HAP-1 (cell line): ENCODE data around the gene PYROXD2.

Source experiments
- DNase-seq, 2 experiments: peaks; one replicate each; pipeline ENCODE4 v3.0.0-alpha.2; 2016 to 2020; ENCODE audit warnings: low spot score in 2 of 2
- H3K27me3 ChIP-seq: fragments of 250-450 bp; sonication (Bioruptor Pico); 2 replicates; pipeline ENCODE4 v1.5.1; 2020; ENCODE audit warnings: low read depth, mild to moderate bottlenecking, moderate library complexity
- H3K36me3 ChIP-seq: fragments of 250-450 bp; sonication (Bioruptor Pico); replicated peaks from 2 replicates; pipeline ENCODE4 v1.5.1; 2020; ENCODE audit warnings: mild to moderate bottlenecking
- H3K4me1 ChIP-seq: fragments of 250-450 bp; sonication (Bioruptor Pico); 2 replicates; pipeline ENCODE4 v1.5.1; 2020; ENCODE audit warnings: mild to moderate bottlenecking
- H3K4me3 ChIP-seq: fragments of 250-450 bp; sonication (Bioruptor Pico); 2 replicates; pipeline ENCODE4 v1.5.1; 2020; ENCODE audit warnings: mild to moderate bottlenecking, moderate library complexity
- H3K9me3 ChIP-seq: fragments of 250-450 bp; sonication (Bioruptor Pico); 2 replicates; pipeline ENCODE4 v1.5.1; 2020; ENCODE audit warnings: mild to moderate bottlenecking, moderate library complexity
- in situ Hi-C: fragments of 300-500 bp; cut with MboI; formaldehyde crosslinking; loops from 3 replicates; pipeline ENCODE4 v1.14.3; 2020; ENCODE audit warnings: low sequenced_read_pairs, inconsistent platforms, mixed read lengths

The PYROXD2 gene

DNA sequence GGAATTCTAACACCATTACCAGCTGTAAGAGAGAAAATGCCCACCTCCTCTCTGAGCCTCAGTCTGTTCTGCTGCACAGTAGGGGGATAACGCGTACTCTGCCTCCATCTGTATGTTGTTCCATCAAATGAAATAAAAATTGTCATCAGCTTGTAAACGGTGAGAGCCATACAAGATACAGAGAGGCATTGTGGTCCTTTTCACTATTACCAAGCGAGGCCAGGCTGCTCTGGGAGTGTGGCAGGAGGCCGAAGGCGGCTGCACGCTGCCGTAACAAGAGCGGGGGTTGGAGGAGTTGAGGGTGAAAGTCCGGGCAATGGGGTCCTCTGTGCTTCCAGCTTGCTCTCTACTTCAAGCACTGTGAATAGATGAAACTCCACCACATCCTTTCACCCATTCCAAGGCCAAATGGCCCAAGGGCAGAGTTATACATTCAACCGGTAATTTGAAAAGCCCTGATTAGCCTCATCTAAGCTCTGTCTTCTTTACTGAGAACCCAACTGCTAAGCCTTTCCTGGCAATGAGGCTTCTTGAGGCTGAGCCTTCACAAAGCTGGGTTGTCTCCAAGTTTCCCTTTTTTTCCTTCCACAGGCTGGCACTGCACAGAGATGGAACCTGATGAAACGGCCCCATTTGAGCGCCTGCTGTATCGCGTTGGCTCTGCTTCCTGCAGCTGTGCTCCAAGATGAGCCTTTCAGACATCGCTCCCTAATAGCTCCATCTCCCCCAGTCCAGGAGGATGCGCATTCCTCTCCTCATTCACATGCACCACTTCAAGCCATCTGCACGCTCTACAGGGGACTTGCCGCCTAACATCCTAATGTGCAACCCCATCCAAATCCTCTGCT, 47.2 kb downstream of the PYROXD2 start:
- in situ Hi-C loops: no loop called here
- no peak overlapping the region for H3K4me3 ChIP-seq
- no peaks in the 10 kb centered on the region for H3K4me1 ChIP-seq
- no peaks in the 10 kb centered on the region for H3K36me3 ChIP-seq
- no peak for DNase-seq
- H3K27me3 ChIP-seq: peaks cover 3% of the 10 kb centered on the region; the same call in 1 of the 2 replicates
- no peaks in the 10 kb centered on the region for H3K9me3 ChIP-seq

- Histone ChIP-seq H3K9me3 (no peaks in the 10 kb centered on the region), H3K4me1 (no peaks in the 10 kb centered on the region), H3K36me3 (no peaks in the 10 kb centered on the region), H3K27me3 (peaks cover 3% of the 10 kb centered on the region; the same call in 1 of the 2 replicates), H3K4me3 (no peak overlapping the region)
- DNase-seq: no peak
- in situ Hi-C loops: no loop called here
Observed at GRCh38 chr10:98366062-98366530, 48.9 kb downstream of the PYROXD2 start.

DNA sequence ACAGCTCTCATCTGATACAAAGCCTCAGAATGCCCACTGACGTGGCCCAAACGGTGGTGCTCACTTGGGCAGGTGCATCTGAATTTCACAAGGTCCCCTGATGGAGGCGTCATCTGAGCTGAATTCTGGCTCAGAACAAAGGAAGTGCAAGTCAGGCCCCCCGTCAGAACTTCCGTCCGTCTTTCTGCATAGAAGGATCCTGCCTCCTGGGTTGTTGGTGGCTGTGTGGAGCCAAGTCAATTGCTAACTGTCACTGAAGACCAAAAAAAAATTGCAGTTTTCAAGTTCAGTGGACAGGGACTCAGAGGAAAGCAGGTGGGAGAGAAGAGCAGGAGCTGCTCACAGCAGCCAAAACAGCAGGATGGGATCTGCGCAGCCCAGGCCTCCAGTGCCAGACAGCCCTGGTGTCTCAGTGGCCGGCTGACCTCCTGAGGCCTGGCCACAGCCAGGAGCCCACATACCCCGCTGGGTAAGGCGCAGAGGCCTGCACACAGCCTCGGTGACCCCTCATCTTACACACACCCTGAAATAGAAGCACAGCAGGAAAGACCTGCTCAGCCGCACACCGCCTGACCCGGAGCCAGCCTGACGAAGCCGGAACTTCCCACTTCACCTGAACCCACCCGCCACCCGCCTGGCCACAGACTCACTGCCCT, 49.4 kb downstream of the PYROXD2 start:
- H3K9me3 ChIP-seq: no peaks in the 10 kb centered on the region
- in situ Hi-C loops: no loop called here
- H3K27me3 ChIP-seq: no peaks in the 10 kb centered on the region; the same call in 1 of the 2 replicates
- H3K36me3 ChIP-seq: no peaks in the 10 kb centered on the region
- DNase-seq: no peak
- no peaks in the 10 kb centered on the region for H3K4me1 ChIP-seq
- H3K4me3 ChIP-seq: no peak overlapping the region

DNA sequence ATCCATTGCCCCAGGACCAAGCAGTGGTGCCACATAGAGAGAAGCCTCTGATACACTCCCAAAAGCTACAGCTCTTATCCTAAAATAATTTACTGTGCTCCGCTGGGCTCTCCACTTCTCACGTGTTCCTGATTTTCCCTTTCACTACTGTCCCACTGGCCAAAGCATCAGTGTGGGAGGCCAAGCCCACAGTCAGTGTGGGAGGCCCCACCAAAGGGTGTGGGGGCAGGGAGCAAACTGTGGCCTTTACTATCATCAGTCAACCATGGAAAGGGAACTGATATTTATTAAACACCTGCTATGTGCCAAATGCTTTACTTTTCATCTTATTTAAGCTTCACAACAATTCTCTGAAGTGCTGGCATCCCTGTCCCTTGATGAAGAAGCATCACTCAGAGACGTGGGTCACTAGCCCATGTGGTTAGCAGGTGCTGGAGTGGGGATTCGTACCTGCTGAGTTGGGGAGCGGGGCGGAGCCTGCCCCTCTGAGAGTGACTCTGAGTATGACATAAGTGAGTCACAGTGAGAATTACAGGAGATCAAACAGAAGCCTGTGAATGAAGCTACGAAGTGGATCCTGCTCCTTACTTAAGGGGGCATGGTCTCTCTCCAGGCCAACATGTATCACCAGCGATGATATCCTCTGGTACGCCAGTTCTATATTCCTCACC, 50.4 kb downstream of the PYROXD2 start:
- in situ Hi-C loops: no loop called here
- no peaks in the 10 kb centered on the region for H3K9me3 ChIP-seq
- no peak overlapping the region for H3K4me3 ChIP-seq
- DNase-seq: no peak
- H3K27me3 ChIP-seq: no peaks in the 10 kb centered on the region
- no peaks in the 10 kb centered on the region for H3K4me1 ChIP-seq
- H3K36me3 ChIP-seq: no peaks in the 10 kb centered on the region

GRCh38 chr10:98363220-98363619, 51.8 kb downstream of the PYROXD2 start:
- Histone ChIP-seq H3K36me3 (no peaks in the 10 kb centered on the region), H3K27me3 (no peaks in the 10 kb centered on the region), H3K4me3 (no peak overlapping the region), H3K4me1 (no peaks in the 10 kb centered on the region), H3K9me3 (no peaks in the 10 kb centered on the region)
- in situ Hi-C loops: no loop called here
- no peak for DNase-seq

- DNase-seq: no peak
- Histone ChIP-seq H3K4me1 (no peaks in the 10 kb centered on the region), H3K27me3 (no peaks in the 10 kb centered on the region), H3K36me3 (no peaks in the 10 kb centered on the region), H3K9me3 (no peaks in the 10 kb centered on the region), H3K4me3 (no peak overlapping the region)
- in situ Hi-C loops: no loop called here
Observed at GRCh38 chr10:98361131-98362025, 53.6 kb downstream of the PYROXD2 start.

DNA sequence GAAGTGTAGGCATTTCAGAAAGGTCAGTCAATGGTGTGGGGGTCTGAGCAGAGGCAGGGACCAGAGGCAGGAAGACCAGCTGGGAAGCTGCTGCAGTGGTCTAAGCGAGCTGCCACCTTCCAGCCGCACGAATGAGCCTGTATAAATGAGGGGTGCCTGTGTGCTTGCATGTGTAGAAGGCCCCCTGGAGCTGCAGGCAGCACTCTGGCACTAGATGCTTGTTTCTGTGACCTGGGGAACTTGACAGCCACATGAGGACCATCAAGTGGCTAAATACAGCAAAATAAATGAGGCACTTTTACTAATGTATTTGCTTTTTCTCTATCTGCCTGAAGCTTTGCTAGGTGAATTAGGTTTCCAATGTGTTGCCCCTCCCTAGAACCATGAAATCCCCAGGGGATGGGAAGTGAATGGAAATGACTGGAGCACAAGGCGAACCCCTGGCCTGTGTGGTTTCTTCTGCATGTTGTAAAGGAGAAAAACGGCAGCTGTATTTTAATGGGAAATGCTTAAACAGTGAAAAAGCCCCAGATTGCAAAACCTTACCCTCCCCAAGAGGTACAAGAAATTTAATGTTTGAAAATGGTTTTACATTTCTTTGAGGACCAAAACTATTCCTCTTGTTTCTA, 57.7 kb downstream of the PYROXD2 start:
- DNase-seq: no peak
- in situ Hi-C loops: no loop called here
- no peaks in the 10 kb centered on the region for H3K4me1 ChIP-seq

GRCh38 chr10:98354491-98354890, 60.5 kb downstream of the PYROXD2 start:
- no peaks in the 10 kb centered on the region for H3K36me3 ChIP-seq
- H3K4me3 ChIP-seq: no peak overlapping the region
- no peaks in the 10 kb centered on the region; the same call in 1 of the 2 replicates for H3K27me3 ChIP-seq
- H3K9me3 ChIP-seq: no peaks in the 10 kb centered on the region
- no peaks in the 10 kb centered on the region for H3K4me1 ChIP-seq
- in situ Hi-C loops: no loop called here
- no peak for DNase-seq

More for the DNA sequence above, 57.7 kb downstream of the PYROXD2 start:
- Histone ChIP-seq H3K27me3 (no peaks in the 10 kb centered on the region; the same call in 1 of the 2 replicates), H3K36me3 (no peaks in the 10 kb centered on the region), H3K4me3 (no peak overlapping the region), H3K9me3 (no peaks in the 10 kb centered on the region)

GRCh38 chr10:98353170-98353569, 61.8 kb downstream of the PYROXD2 start:
- no peak for DNase-seq
- H3K9me3 ChIP-seq: no peaks in the 10 kb centered on the region
- H3K4me3 ChIP-seq: no peak overlapping the region
- no peaks in the 10 kb centered on the region for H3K4me1 ChIP-seq
- in situ Hi-C loops: no loop called here
- no peaks in the 10 kb centered on the region; the same call in 1 of the 2 replicates for H3K27me3 ChIP-seq
- no peaks in the 10 kb centered on the region for H3K36me3 ChIP-seq

DNA sequence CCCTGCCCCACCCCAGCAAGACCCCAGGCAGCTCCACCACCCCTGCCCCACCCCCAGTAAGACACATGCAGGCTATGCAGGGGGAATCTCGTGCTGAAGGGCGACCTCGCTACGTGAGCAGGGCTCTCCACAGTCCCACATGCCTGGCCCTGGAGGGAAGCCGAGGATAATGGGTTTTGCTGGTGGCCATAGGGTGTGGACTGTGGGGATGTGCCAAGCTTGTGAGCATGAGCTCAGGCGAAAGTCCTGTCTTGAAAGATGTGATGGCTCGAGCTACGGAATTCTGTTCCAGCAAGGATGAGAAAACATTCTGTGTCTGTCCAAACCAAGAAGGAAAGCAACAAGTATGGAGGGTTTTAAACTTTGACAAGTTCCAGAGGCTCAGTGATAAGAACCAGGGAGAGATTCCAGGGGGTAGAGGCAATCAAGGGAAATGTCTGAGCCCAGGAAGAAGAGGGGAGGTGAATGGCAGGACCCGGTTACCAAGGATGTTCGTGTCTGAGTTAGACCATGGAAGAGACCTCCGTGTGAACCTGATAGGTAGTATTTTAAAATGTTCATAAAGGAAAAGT, 63.1 kb downstream of the PYROXD2 start:
- Histone ChIP-seq H3K4me1 (no peaks in the 10 kb centered on the region), H3K9me3 (no peaks in the 10 kb centered on the region), H3K36me3 (no peaks in the 10 kb centered on the region), H3K27me3 (no peaks in the 10 kb centered on the region; the same call in 1 of the 2 replicates), H3K4me3 (no peak overlapping the region)
- in situ Hi-C loops: no loop called here
- DNase-seq: no peak

GRCh38 chr10:98349508-98349922, 65.5 kb downstream of the PYROXD2 start:
- Histone ChIP-seq H3K36me3 (no peaks in the 10 kb centered on the region), H3K27me3 (peaks cover 2% of the 10 kb centered on the region), H3K4me1 (no peaks in the 10 kb centered on the region), H3K4me3 (no peak overlapping the region), H3K9me3 (no peaks in the 10 kb centered on the region; the same call in 1 of the 2 replicates)
- DNase-seq: no peak
- in situ Hi-C loops: no loop called here

DNA sequence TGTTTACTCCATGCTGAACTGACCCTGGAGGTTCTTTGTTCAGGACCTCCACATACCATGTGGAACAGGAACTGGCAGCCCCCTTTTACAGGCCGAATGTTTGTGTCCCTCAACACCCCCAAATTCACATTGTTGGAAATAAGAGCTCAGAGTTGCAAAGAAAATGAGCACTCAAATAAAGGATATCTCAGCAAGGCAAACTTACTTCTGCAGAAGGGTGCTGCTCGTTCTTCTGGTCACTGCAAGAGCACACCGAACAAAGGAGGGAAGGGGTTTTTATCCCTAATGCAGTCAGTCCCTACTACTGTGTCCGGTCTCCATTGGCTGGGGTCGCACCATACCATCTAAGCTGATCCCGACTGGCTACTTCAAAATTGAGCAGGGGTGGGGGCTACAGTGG, 68.1 kb downstream of the PYROXD2 start:
- Histone ChIP-seq H3K9me3 (no peaks in the 10 kb centered on the region; the same call in 1 of the 2 replicates), H3K4me1 (no peaks in the 10 kb centered on the region), H3K27me3 (peaks cover 6% of the 10 kb centered on the region), H3K4me3 (no peak overlapping the region), H3K36me3 (no peaks in the 10 kb centered on the region)
- in situ Hi-C loops: no loop called here
- no peak for DNase-seq
